PC-9 (cell line): ENCODE results near the gene RNASEH1. TPM values are rescaled to one million over a fixed set of nuclear protein-coding genes. Genes with fewer than 3 reads are reported as not detected.
A peak's percentile ranks its signal among the peaks of the same experiment; 100 is the strongest.

Experiments
- Bru-seq: library from RNA; stranded (reverse); fragments of 400-500 nt; gene quantifications from one replicate; lab custom pipeline; 2021; lab: Mats Ljungman, UMichigan
- BruChase-seq, 2 experiments: library from RNA; stranded (reverse); fragments of 400-500 nt; gene quantifications; one replicate each; lab custom pipeline; 2021; lab: Mats Ljungman, UMichigan
- BruUV-seq: library from RNA; stranded (reverse); fragments of 400-500 nt; replicated peaks from 2 replicates; lab custom pipeline; 2021; lab: Mats Ljungman, UMichigan
- CTCF ChIA-PET: fragments of 300-600 bp; sonication (Branson Sonifier 250); formaldehyde crosslinking; loops from one replicate; lab custom pipeline; 2022; ENCODE audit warnings: antibody characterized with exemption; lab: Charles Lee
- POLR2A ChIA-PET: fragments of 300-600 bp; sonication (Branson Sonifier 250); formaldehyde crosslinking; loops from one replicate; lab custom pipeline; 2022; ENCODE audit warnings: antibody characterized with exemption; ENCODE audit not compliant: unreplicated experiment; lab: Charles Lee
- DNase-seq, 2 experiments: peaks; one replicate each; pipeline versions ENCODE4 v3.0.0 to v3.0.0-alpha.2; 2015 to 2022; ENCODE audit warnings: mixed read lengths in 1 of 2
- H2AFZ ChIP-seq: fragments of 200-600 bp; sonication (generic); 2 replicates; pipeline ENCODE4 v1.8.1; 2017; ENCODE audit warnings: antibody characterized with exemption
- H3F3A ChIP-seq: fragments of 200-600 bp; sonication (generic); 2 replicates; pipeline ENCODE4 v1.8.1; 2017; ENCODE audit warnings: antibody characterized with exemption, mild to moderate bottlenecking, low read depth; ENCODE audit not compliant: insufficient read depth
- H3K27ac ChIP-seq: fragments of 200-600 bp; sonication (generic); 2 replicates; pipeline ENCODE4 v1.6.1; 2016; ENCODE audit warnings: mixed run types
- H3K27me3 ChIP-seq: fragments of 200-600 bp; sonication (generic); 2 replicates; pipeline ENCODE4 v1.6.1; 2016; ENCODE audit warnings: low read depth, mixed run types; ENCODE audit not compliant: insufficient read depth
- H3K36me3 ChIP-seq: fragments of 200-600 bp; sonication (generic); 2 replicates; pipeline ENCODE4 v1.6.1; 2016; ENCODE audit warnings: low read depth, mixed run types
- H3K4me1 ChIP-seq: fragments of 200-600 bp; sonication (generic); replicated peaks from 2 replicates; pipeline ENCODE4 v1.6.1; 2016; ENCODE audit warnings: mixed run types; ENCODE audit not compliant: insufficient read depth
- H3K4me2 ChIP-seq: fragments of 200-600 bp; sonication (generic); 2 replicates; pipeline ENCODE4 v1.6.1; 2017; ENCODE audit warnings: mixed run types
- H3K4me3 ChIP-seq: fragments of 200-600 bp; sonication (generic); 2 replicates; pipeline ENCODE4 v1.6.1; 2016; ENCODE audit warnings: mixed run types
- H3K79me2 ChIP-seq: fragments of 200-600 bp; sonication (generic); 2 replicates; pipeline ENCODE4 v1.6.1; 2017; ENCODE audit warnings: low read depth, mixed run types
- H3K9me2 ChIP-seq: fragments of 200-600 bp; sonication (generic); 2 replicates; pipeline ENCODE4 v1.8.1; 2017; ENCODE audit warnings: mild to moderate bottlenecking; ENCODE audit not compliant: insufficient read depth
- H3K9me3 ChIP-seq: fragments of 200-600 bp; sonication (generic); 2 replicates; pipeline ENCODE4 v1.8.1; 2016; ENCODE audit warnings: low read depth; ENCODE audit not compliant: insufficient read depth
- H4K20me1 ChIP-seq: fragments of 200-600 bp; sonication (generic); 2 replicates; pipeline ENCODE4 v1.8.1; 2017; ENCODE audit not compliant: insufficient read depth
- CTCF ChIP-seq: fragments of 200-600 bp; sonication (generic); conservative IDR thresholded peaks from 2 replicates; pipeline ENCODE4 v1.6.1; 2017; ENCODE audit warnings: mixed run types, antibody characterized with exemption, mild to moderate bottlenecking, moderate library complexity
- EZH2 ChIP-seq: fragments of 200-600 bp; sonication (generic); IDR thresholded peaks from 2 replicates; pipeline ENCODE4 v1.8.0; 2017; ENCODE audit warnings: antibody characterized with exemption, low read depth
- intact Hi-C: fragments of 100-400 bp; cut with micrococcal nuclease; formaldehyde crosslinking; loops from one replicate; pipeline ENCODE4 v1.10.0; 2022; ENCODE audit not compliant: unreplicated experiment
- long read RNA-seq: library from polyadenylated mRNA; stranded (forward); transcript quantifications from one replicate; pipeline ENCODE4 v2.0.0, GENCODE V29; 2022
- total RNA-seq: library from RNA; stranded (reverse); gene quantifications from 2 replicates; pipeline ENCODE4 v1.2.3, GENCODE V29; 2021

RNASEH1 gene
- total RNA-seq (28.4 and 31.0 TPM in 2 replicates), Bru-seq, nascent RNA (percentile 90 among the genes with signal in this experiment), BruChase-seq, experiment 1, labeled RNA remaining after a 2-hour chase (percentile 86 among the genes with signal in this experiment), BruChase-seq, experiment 2, labeled RNA remaining after a 6-hour chase (percentile 89 among the genes with signal in this experiment)
- long read RNA-seq, transcript RNASEH1-201 (8 exons, 1,887 nt): major isoform, 65 of 77 reads
- long read RNA-seq, partial matches to known transcripts: 4 of 77 reads
- long read RNA-seq, other reads (novel, unspliced or antisense): 8 of 77 reads

- Histone ChIP-seq H3K4me1 (peaks cover 21% of the 10 kb centered on the region), H2AFZ (peak within 1 kb of the TSS; percentile 96), H4K20me1 (peaks cover 22% of the 10 kb centered on the region), H3K79me2 (peaks cover 58% of the 10 kb centered on the region), H3K27me3 (no peaks in the 10 kb centered on the region), H3K4me3 (peak within 1 kb of the TSS; percentile 81), H3F3A (peaks cover 24% of the 10 kb centered on the region), H3K36me3 (peaks cover 44% of the 10 kb centered on the region), H3K4me2 (peak within 1 kb of the TSS; percentile 99), H3K9me3 (no peaks in the 10 kb centered on the region), H3K27ac (peak within 1 kb of the TSS; percentile 89), H3K9me2 (no peaks in the 10 kb centered on the region)
- BruUV-seq: TSS peak; percentile 74
- ChIA-PET POLR2A (interaction anchor here (0.6 kb wide), 2 partner anchors 38 to 1829 kb away, joined by 5 to 9 read pairs; no protein-coding TSS in a partner anchor), CTCF (interaction anchor here (0.6 kb wide), 1 partner anchor 181 kb away, joined by 6 read pairs; the partner anchor contains the start of gene EIPR1)
- peak; percentile 97 to 98 for DNase-seq
- intact Hi-C loops: loop anchor here (1.0 kb wide), 3 partner anchors 17 to 39 kb away; partner anchors contain the start of genes ADI1 and RPS7
- TF ChIP-seq CTCF: no peak
- TF ChIP-seq EZH2: no peak
These were observed at the start of gene RNASEH1 for GRCh38 chr2:3558205-3559014. Gene RNASEH1, minus strand, starts transcription at chr2:3558333. Its CDS starts 73 bp downstream, at chr2:3558260.

DNA sequence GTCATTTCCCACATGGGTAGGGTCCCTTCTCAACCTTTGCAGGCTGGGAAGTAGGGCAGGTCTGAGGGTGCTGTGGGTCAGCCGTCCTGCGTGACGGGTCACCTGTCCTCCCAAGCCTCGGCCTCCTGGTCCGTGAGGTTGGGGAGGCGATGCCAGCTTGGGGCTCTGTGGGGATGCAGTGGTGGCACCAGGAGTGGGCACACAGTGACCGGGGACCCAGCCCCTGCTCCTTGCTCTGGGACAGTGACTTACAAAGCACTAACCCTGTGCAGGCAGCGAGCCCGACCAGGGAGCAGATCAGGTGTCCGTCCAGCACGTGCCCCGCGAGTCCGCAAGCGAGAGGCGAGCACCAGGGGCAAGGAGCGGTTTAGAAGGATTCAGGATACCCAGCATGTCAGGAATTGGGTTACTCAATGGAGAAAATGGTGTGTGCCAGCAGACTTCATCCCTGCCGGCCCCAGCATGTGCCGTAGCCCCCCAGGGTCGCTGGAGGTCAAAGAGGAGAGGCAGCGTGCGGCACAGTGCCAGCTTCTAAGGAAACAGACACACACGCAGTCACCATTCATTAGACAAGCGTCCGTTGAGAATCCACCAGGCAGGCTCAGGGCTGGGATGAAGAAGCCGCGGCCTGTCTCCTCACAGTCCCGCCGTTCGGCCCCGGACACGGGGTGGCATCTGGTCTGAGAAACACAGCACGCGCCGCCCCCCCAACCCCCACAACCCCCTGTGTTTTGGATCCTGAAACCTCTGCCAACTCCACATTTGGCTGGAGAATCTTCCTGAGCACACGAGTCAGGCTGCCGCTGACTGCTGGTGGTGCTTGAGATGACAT, 48.5 kb upstream of the RNASEH1 start:
- TF ChIP-seq EZH2: no peak
- TF ChIP-seq CTCF: no peak
- no peaks in the 10 kb centered on the region for H4K20me1 ChIP-seq
- H3K4me3 ChIP-seq: peak overlapping the region; percentile 91
- H2AFZ ChIP-seq: peak overlapping the region; percentile 98
- H3K4me1 ChIP-seq: peaks cover 21% of the 10 kb centered on the region
- peak overlapping the region; percentile 100 for H3K4me2 ChIP-seq
- CTCF ChIA-PET: no interaction called here
- no peaks in the 10 kb centered on the region for H3K27me3 ChIP-seq
- H3F3A ChIP-seq: peaks cover 4% of the 10 kb centered on the region; the same call in 1 of the 2 replicates
- H3K27ac ChIP-seq: no peak overlapping the region
- peaks cover 14% of the 10 kb centered on the region for H3K79me2 ChIP-seq
- POLR2A ChIA-PET: no interaction called here
- no peaks in the 10 kb centered on the region for H3K36me3 ChIP-seq
- H3K9me2 ChIP-seq: no peaks in the 10 kb centered on the region
- intact Hi-C loops: no loop called here
- no peak for DNase-seq
- H3K9me3 ChIP-seq: no peaks in the 10 kb centered on the region
- BruUV-seq: no TSS peak

DNA sequence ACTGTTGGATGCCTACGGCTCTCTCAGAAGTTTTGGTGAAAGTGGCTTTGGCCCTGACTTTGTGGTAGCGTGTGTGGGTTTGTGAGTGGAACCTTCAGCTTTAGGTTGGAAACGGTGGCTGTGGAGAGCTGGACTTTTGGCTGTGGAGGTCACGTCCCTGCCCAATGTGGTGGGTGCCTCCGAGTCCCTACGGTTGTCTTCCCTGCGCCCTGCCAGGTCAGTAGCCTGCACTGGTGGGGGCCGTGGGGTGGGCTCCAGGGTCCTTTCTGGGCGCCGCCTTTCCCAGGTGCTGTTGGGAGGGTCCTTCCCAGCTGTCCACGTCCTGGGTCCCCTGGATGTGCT, 47.9 kb upstream of the RNASEH1 start:
- Histone ChIP-seq H3K36me3 (no peaks in the 10 kb centered on the region), H3F3A (peaks cover 4% of the 10 kb centered on the region; the same call in 1 of the 2 replicates), H3K9me3 (no peaks in the 10 kb centered on the region), H3K79me2 (peaks cover 14% of the 10 kb centered on the region), H2AFZ (peak overlapping the region; percentile 98), H3K9me2 (no peaks in the 10 kb centered on the region), H4K20me1 (no peaks in the 10 kb centered on the region), H3K4me3 (peak overlapping the region; percentile 91), H3K4me2 (peak overlapping the region; percentile 100), H3K27me3 (no peaks in the 10 kb centered on the region), H3K4me1 (peaks cover 21% of the 10 kb centered on the region), H3K27ac (peak overlapping the region; percentile 74)
- no peak for DNase-seq
- TF ChIP-seq CTCF (no peak), EZH2 (no peak)
- ChIA-PET POLR2A (no interaction called here), CTCF (no interaction called here)
- intact Hi-C loops: no loop called here
- BruUV-seq: no TSS peak
